ENCODE data around the gene TMC5. TPM values are rescaled to one million over a fixed set of nuclear protein-coding genes. Genes with fewer than 3 reads are reported as not detected.
A peak's percentile ranks its signal among the peaks of the same experiment; 100 is the strongest.
"Not testable (repeated sequence)": the region's sequence is repeated elsewhere in the genome, so short reads cannot be mapped to it uniquely, and the experiment has no call there.

Gene TMC5
- polyA plus RNA-seq, 1 donor = 17.3 TPM

DNA sequence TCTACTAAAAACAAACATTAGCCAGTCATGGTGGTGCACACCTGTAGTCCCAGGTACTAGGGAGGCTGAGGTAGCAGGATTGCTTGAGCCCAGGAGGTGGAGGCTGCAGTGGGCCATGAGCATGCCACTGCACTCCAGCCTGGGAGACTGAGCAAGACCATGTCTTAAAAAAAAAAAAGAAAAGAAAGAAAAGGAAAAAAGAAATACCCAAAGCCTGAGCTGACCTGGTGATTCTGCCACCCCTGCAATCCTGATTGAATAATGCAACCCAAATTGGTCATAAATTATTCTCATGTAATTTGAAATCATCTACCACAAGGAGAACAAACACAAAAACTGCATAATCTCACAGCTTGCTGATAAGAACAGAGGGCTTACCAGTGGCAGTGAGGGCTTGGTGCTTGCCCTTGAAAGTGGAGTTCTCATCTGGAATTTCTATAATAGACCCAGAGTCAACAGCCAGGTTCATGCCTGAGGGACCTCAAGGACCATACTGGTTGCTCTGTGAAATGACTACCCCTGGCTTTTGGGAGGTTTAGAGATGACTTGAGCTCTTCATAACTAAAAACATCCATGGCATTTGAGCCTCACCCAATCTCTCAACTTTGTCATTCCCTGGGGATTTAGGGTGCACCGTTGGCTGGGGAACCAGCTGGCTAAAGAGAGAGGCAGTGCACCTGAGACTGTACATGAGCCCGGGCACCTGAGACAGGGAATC, 35.4 kb upstream of the TMC5 start:
- peak; percentile 19 to 49 for DNase-seq
- Histone ChIP-seq H3K4me1 (ENCODE audit: control insufficient read depth, insufficient read depth, low read length) (peaks cover 19% of the 10 kb centered on the region), H3K9me3 (ENCODE audit: control insufficient read depth, low read depth, low read length) (no peaks in the 10 kb centered on the region), H3K36me3 (ENCODE audit: control insufficient read depth, insufficient read depth, low read length) (no peaks in the 10 kb centered on the region), H3K27me3 (ENCODE audit: control insufficient read depth, insufficient read depth, low read length) (no peaks in the 10 kb centered on the region), H3K4me3 (ENCODE audit: low read length) (no peak overlapping the region), H3K27ac (ENCODE audit: low read length) (no peak overlapping the region)
- WGBS (ENCODE audit: insufficient coverage, low lambda C conversion rate) = no CpG with 5 or more reads among the region's 2 CpGs

DNA sequence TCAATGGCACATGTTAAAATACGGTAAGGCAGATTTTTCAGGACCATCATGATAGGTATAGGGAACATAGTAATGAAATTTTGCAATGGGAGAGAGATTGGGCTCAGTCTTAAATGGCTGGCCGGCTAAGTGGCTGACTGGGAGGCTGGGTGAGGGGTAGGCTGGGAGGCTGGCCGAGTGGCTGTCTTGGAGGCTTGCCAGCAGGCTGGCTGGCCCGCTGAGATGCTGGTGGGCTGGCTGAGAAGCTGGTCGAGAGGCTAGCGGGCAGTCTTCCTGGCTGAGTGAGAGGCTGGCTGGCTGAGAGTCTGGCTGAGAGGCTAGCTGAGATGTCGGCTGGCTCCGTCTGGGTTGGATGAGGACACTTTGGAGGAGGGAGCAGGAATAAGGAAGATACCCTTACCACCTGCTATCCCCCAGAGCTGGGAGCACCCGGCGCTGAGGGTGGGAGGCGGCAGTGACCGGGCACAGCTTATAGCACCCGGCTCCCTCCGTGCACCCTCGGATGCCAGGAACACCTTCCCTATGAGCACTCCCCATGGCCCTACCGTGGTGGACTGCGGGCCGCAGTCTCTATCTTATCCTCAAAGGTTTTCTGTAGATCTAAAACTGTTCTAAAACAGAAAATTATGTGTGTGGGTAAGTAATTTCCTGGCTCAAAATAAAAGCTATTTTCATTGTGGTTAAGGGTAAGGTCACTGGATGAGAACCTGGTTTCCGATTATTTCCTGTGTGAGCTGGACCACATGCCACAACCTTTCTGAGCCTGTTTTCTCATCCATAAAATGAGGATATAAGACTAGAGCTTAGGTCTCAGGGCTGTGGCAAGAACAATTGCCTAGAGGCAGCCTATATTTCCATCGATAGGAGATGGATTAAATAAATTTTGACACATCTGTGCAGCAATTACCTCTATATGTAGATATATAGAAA, 34.5 kb upstream of the TMC5 start:
- Histone ChIP-seq H3K27me3 (ENCODE audit: control insufficient read depth, insufficient read depth, low read length) (no peaks in the 10 kb centered on the region), H3K27ac (ENCODE audit: low read length) (no peak overlapping the region), H3K36me3 (ENCODE audit: control insufficient read depth, insufficient read depth, low read length) (no peaks in the 10 kb centered on the region), H3K9me3 (ENCODE audit: control insufficient read depth, low read depth, low read length) (no peaks in the 10 kb centered on the region), H3K4me3 (ENCODE audit: low read length) (no peak overlapping the region), H3K4me1 (ENCODE audit: control insufficient read depth, insufficient read depth, low read length) (peaks cover 19% of the 10 kb centered on the region)
- DNase-seq = no peak
- 93% methylated on average over 3 of the region's 20 CpGs for WGBS (ENCODE audit: insufficient coverage, low lambda C conversion rate)

GRCh38 chr16:19384656-19385055, 33.0 kb upstream of the TMC5 start:
- WGBS (ENCODE audit: insufficient coverage, low lambda C conversion rate) = no CpG with 5 or more reads among the region's 2 CpGs
- peaks cover 22% of the 10 kb centered on the region for H3K4me1 ChIP-seq (ENCODE audit: control insufficient read depth, insufficient read depth, low read length)
- H3K36me3 ChIP-seq (ENCODE audit: control insufficient read depth, insufficient read depth, low read length) = no peaks in the 10 kb centered on the region
- no peak overlapping the region for H3K27ac ChIP-seq (ENCODE audit: low read length)
- H3K9me3 ChIP-seq (ENCODE audit: control insufficient read depth, low read depth, low read length) = no peaks in the 10 kb centered on the region
- no peak for DNase-seq
- H3K27me3 ChIP-seq (ENCODE audit: control insufficient read depth, insufficient read depth, low read length) = no peaks in the 10 kb centered on the region
- H3K4me3 ChIP-seq (ENCODE audit: low read length) = no peak overlapping the region

GRCh38 chr16:19386525-19386924, 31.2 kb upstream of the TMC5 start:
- Histone ChIP-seq H3K4me3 (ENCODE audit: low read length) (no peak overlapping the region), H3K36me3 (ENCODE audit: control insufficient read depth, insufficient read depth, low read length) (no peaks in the 10 kb centered on the region), H3K4me1 (ENCODE audit: control insufficient read depth, insufficient read depth, low read length) (peaks cover 22% of the 10 kb centered on the region), H3K27me3 (ENCODE audit: control insufficient read depth, insufficient read depth, low read length) (no peaks in the 10 kb centered on the region), H3K27ac (ENCODE audit: low read length) (peak overlapping the region; percentile 72), H3K9me3 (ENCODE audit: control insufficient read depth, low read depth, low read length) (no peaks in the 10 kb centered on the region)
- DNase-seq = peak; percentile 75 to 89
- WGBS (ENCODE audit: insufficient coverage, low lambda C conversion rate) = no CpG with 5 or more reads among the region's 1 CpG

GRCh38 chr16:19389246-19389645, 28.4 kb upstream of the TMC5 start:
- Histone ChIP-seq H3K4me3 (ENCODE audit: low read length) (no peak overlapping the region), H3K4me1 (ENCODE audit: control insufficient read depth, insufficient read depth, low read length) (peaks cover 21% of the 10 kb centered on the region), H3K27me3 (ENCODE audit: control insufficient read depth, insufficient read depth, low read length) (no peaks in the 10 kb centered on the region), H3K9me3 (ENCODE audit: control insufficient read depth, low read depth, low read length) (no peaks in the 10 kb centered on the region), H3K27ac (ENCODE audit: low read length) (peak overlapping the region; percentile 62), H3K36me3 (ENCODE audit: control insufficient read depth, insufficient read depth, low read length) (no peaks in the 10 kb centered on the region)
- DNase-seq = peak; percentile 71 to 87
- no CpG with 5 or more reads among the region's 5 CpGs for WGBS (ENCODE audit: insufficient coverage, low lambda C conversion rate)

- not testable (repeated sequence) for DNase-seq; H3K9me3 ChIP-seq (ENCODE audit: control insufficient read depth, low read depth, low read length); H3K27ac ChIP-seq (ENCODE audit: low read length); H3K36me3 ChIP-seq (ENCODE audit: control insufficient read depth, insufficient read depth, low read length); H3K4me3 ChIP-seq (ENCODE audit: low read length); H3K27me3 ChIP-seq (ENCODE audit: control insufficient read depth, insufficient read depth, low read length)
- peaks cover 40% of the 10 kb centered on the region for H3K4me1 ChIP-seq (ENCODE audit: control insufficient read depth, insufficient read depth, low read length)
- WGBS (ENCODE audit: insufficient coverage, low lambda C conversion rate) = no CpG with 5 or more reads among the region's 6 CpGs
Observed at GRCh38 chr16:19391185-19391776, 26.4 kb upstream of the TMC5 start.

DNA sequence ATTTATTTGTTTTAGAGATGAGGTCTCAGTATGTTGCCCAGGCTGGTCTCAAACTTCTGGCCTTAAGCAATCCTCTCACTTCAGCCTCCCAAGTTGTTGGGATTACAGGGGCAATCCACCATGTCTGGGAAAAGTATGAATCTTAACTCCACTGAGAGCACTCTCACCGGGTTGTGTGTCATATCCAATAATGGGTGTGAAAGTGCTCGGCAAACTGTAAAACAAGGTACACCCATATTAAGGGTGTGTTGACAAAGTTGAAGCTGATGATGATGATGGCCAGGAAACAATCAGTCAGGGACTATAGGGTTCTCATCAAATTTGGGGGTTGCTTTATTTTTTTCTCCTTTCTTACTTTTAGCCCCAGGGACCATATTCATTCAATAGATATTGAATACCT, 25.3 kb upstream of the TMC5 start:
- WGBS (ENCODE audit: insufficient coverage, low lambda C conversion rate) = no CpG with 5 or more reads among the region's 2 CpGs
- H3K4me1 ChIP-seq (ENCODE audit: control insufficient read depth, insufficient read depth, low read length) = peaks cover 40% of the 10 kb centered on the region
- no peaks in the 10 kb centered on the region for H3K9me3 ChIP-seq (ENCODE audit: control insufficient read depth, low read depth, low read length)
- H3K36me3 ChIP-seq (ENCODE audit: control insufficient read depth, insufficient read depth, low read length) = no peaks in the 10 kb centered on the region
- no peak for DNase-seq
- H3K27ac ChIP-seq (ENCODE audit: low read length) = no peak overlapping the region
- no peaks in the 10 kb centered on the region for H3K27me3 ChIP-seq (ENCODE audit: control insufficient read depth, insufficient read depth, low read length)
- no peak overlapping the region for H3K4me3 ChIP-seq (ENCODE audit: low read length)

DNA sequence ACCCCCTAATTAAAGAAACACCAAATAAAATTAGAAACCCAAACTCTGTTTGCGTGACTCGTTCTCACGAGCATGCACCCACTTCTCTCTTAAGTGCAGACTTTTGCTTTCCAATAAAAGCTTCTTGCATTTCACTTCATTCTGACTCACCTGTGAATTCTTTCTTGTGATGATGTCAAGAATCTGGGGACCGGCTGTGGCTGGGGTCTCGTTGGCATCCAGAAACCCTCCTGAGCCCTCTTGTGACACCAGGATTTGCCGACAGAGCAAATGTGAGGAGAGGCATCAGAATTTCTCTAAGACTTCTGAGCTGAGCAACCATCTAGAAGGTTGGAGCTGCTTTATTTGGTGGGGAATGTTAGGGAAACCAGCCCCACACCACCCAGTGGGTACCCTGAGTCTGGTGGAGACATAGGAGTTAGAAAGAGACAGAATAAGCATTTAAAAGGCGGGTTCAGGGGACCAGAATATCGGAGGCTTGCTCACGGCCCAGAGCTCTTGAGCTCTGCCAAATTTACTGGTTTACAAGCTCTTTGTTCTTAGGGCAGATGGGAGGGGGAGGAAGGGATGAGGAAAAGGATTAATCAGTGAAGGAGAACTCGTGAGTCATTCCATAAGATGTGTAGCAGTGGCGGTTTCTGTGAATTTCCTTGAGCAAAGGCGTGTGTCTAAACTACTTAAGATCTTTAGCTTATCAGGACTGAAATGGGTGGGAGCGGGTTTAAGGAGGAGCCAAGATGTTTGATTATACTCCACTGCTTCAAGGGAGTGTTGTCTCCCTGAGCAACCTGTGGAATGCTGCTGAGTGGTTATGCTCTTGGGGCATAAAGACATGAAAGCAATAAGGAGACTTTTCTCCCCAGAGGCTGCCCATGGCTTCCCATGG, 24.2 kb upstream of the TMC5 start:
- peak overlapping the region; percentile 17 for H3K4me3 ChIP-seq (ENCODE audit: low read length)

GRCh38 chr16:19395646-19396267, 21.9 kb upstream of the TMC5 start:
- not testable (repeated sequence) for DNase-seq
- WGBS (ENCODE audit: insufficient coverage, low lambda C conversion rate) = no CpG with 5 or more reads among the region's 4 CpGs

More for the DNA sequence above, 24.2 kb upstream of the TMC5 start:
- Histone ChIP-seq H3K27me3 (ENCODE audit: control insufficient read depth, insufficient read depth, low read length) (no peaks in the 10 kb centered on the region), H3K27ac (ENCODE audit: low read length) (peak overlapping the region; percentile 90), H3K9me3 (ENCODE audit: control insufficient read depth, low read depth, low read length) (no peaks in the 10 kb centered on the region), H3K36me3 (ENCODE audit: control insufficient read depth, insufficient read depth, low read length) (no peaks in the 10 kb centered on the region), H3K4me1 (ENCODE audit: control insufficient read depth, insufficient read depth, low read length) (peaks cover 42% of the 10 kb centered on the region)
- peak; percentile 82 to 91 for DNase-seq
- WGBS (ENCODE audit: insufficient coverage, low lambda C conversion rate) = no CpG with 5 or more reads among the region's 13 CpGs

More at GRCh38 chr16:19395646-19396267, 21.9 kb upstream of the TMC5 start:
- not testable (repeated sequence) for H3K4me3 ChIP-seq (ENCODE audit: low read length); H3K9me3 ChIP-seq (ENCODE audit: control insufficient read depth, low read depth, low read length); H3K27me3 ChIP-seq (ENCODE audit: control insufficient read depth, insufficient read depth, low read length); H3K36me3 ChIP-seq (ENCODE audit: control insufficient read depth, insufficient read depth, low read length)
- H3K4me1 ChIP-seq (ENCODE audit: control insufficient read depth, insufficient read depth, low read length) = peaks cover 40% of the 10 kb centered on the region
- H3K27ac ChIP-seq (ENCODE audit: low read length) = peak overlapping the region; percentile 92
